ENCODE data around the gene SPAG16. TPM values are rescaled to one million over a fixed set of nuclear protein-coding genes. Genes with fewer than 3 reads are reported as not detected.

Gene SPAG16
- total RNA-seq, 1 experiment from 2014 or later: 30.0 TPM

DNA sequence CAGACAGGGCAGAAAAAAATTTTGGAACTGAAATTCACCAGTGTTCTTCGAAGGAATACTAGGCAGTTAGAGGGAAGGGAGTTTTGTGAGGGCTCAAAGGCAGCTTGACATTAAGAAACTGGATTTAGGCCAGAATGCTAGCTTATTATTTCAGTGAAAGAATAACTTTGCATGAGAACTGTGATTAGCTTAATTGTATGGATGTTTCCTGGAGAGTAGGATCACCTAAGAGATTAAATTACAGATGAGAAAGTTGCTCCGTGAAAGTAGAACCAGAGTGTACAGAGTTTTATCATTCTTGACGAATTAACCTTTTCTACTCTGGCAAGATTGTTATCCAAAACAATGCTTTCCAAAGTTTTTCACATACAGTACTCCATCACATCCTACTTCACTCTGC lies 6.2 kb downstream of the SPAG16 start:
- intact Hi-C loops (cut with micrococcal nuclease; ENCODE audit: unreplicated experiment): no loop called here
- Histone ChIP-seq H3K4me1 (replicated peaks; ENCODE audit: insufficient read depth) (peaks cover 18% of the 10 kb centered on the region), H4K20me1 (ENCODE audit: insufficient read depth) (no peaks in the 10 kb centered on the region), H3K79me2 (ENCODE audit: low read depth) (peaks cover 12% of the 10 kb centered on the region; the same call in 1 of the 2 replicates), H3K27me3 (ENCODE audit: insufficient read depth, low read depth) (no peaks in the 10 kb centered on the region), H3K36me3 (ENCODE audit: low read depth) (0 out of 2 replicates have a peak, but pooled peaks cover 7% of the 10 kb centered on the region), H3K27ac (no peak overlapping the region), H3K9me3 (ENCODE audit: insufficient read depth, low read depth) (no peaks in the 10 kb centered on the region), H3K4me2 (no peak overlapping the region), H3F3A (ENCODE audit: insufficient read depth, low read depth) (no peaks in the 10 kb centered on the region), H3K4me3 (no peak overlapping the region), H2AFZ (no peak overlapping the region), H3K9me2 (ENCODE audit: insufficient read depth) (no peaks in the 10 kb centered on the region)
- no TSS peak for BruUV-seq (replicated peaks)
- TF ChIP-seq EZH2 (IDR thresholded peaks at IDR 0.05; ENCODE audit: low read depth): no peak
- TF ChIP-seq, protein P1, sequence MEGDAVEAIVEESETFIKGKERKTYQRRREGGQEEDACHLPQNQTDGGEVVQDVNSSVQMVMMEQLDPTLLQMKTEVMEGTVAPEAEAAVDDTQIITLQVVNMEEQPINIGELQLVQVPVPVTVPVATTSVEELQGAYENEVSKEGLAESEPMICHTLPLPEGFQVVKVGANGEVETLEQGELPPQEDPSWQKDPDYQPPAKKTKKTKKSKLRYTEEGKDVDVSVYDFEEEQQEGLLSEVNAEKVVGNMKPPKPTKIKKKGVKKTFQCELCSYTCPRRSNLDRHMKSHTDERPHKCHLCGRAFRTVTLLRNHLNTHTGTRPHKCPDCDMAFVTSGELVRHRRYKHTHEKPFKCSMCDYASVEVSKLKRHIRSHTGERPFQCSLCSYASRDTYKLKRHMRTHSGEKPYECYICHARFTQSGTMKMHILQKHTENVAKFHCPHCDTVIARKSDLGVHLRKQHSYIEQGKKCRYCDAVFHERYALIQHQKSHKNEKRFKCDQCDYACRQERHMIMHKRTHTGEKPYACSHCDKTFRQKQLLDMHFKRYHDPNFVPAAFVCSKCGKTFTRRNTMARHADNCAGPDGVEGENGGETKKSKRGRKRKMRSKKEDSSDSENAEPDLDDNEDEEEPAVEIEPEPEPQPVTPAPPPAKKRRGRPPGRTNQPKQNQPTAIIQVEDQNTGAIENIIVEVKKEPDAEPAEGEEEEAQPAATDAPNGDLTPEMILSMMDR (conservative IDR thresholded peaks at IDR 0.05): no peak
- DNase-seq: no peak
- ChIA-PET CTCF (no interaction called here), POLR2A (ENCODE audit: unreplicated experiment) (no interaction called here)

DNA sequence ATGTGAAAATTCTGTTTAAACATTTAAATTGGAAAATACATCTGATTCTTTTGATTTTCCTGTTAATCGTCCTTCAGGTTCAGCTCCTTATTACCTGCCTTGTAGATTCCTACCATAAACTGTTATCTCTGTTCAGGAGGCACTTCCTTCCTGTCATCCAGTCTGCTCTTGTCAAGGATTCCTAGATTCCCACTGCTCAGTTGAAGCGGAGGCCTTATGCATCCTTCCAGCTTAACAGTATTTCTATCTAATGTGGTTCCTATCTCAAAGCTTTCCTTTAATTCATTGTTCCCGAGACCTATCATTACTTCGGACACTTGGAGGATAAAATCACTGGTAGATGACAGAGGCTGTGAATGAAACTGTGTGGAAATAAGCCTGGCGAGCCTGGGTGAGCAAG lies 12.0 kb downstream of the SPAG16 start:
- Histone ChIP-seq H3K27me3 (ENCODE audit: insufficient read depth, low read depth) (no peaks in the 10 kb centered on the region), H3K36me3 (ENCODE audit: low read depth) (no peaks in the 10 kb centered on the region), H3K9me2 (ENCODE audit: insufficient read depth) (no peaks in the 10 kb centered on the region), H3K4me1 (replicated peaks; ENCODE audit: insufficient read depth) (no peaks in the 10 kb centered on the region), H2AFZ (no peak overlapping the region), H3K27ac (no peak overlapping the region), H3K79me2 (ENCODE audit: low read depth) (no peaks in the 10 kb centered on the region), H3F3A (ENCODE audit: insufficient read depth, low read depth) (no peaks in the 10 kb centered on the region), H4K20me1 (ENCODE audit: insufficient read depth) (no peaks in the 10 kb centered on the region), H3K4me3 (no peak overlapping the region), H3K4me2 (no peak overlapping the region), H3K9me3 (ENCODE audit: insufficient read depth, low read depth) (no peaks in the 10 kb centered on the region)
- intact Hi-C loops (cut with micrococcal nuclease; ENCODE audit: unreplicated experiment): no loop called here
- ChIA-PET CTCF (no interaction called here), POLR2A (ENCODE audit: unreplicated experiment) (no interaction called here)
- no peak for TF ChIP-seq EZH2 (IDR thresholded peaks at IDR 0.05; ENCODE audit: low read depth)
- TF ChIP-seq, protein P1 (conservative IDR thresholded peaks at IDR 0.05): no peak
- BruUV-seq (replicated peaks): no TSS peak
- no peak for DNase-seq

DNA sequence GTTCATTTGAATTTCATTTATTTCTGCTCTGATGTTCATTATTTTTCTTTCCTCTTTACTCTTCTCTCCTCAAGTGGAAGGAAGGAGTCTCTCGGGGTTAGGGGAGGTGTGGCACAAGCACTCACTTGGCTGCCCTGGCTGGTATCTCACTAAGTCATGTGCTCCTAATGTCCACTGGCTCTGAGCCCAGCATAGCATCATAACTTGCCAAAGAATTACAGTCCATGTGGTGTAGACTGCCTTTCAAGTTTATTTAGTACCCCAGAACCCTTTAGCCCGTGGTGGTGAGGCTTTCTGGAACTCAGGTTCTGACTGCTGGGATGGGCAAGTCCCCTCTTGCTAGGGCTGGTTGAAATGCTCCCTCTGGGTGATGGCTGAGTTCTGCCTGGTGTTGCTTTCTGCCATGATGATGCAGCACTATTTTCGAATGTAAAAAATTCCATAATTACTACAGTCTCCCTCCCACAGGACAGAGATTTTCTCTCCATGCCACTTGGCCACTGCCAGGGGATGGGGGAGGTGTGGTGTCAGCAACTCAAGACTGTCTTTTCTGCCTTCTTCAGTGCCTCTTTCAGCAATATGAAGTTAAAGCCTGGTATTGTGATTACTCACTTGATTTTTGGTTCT lies 22.2 kb downstream of the SPAG16 start:
- Histone ChIP-seq H3K79me2 (ENCODE audit: low read depth) (no peaks in the 10 kb centered on the region), H3K4me3 (no peak overlapping the region), H3K27me3 (ENCODE audit: insufficient read depth, low read depth) (no peaks in the 10 kb centered on the region), H3K4me1 (replicated peaks; ENCODE audit: insufficient read depth) (no peaks in the 10 kb centered on the region), H3K36me3 (ENCODE audit: low read depth) (peaks cover 15% of the 10 kb centered on the region), H3K27ac (no peak overlapping the region), H3F3A (ENCODE audit: insufficient read depth, low read depth) (no peaks in the 10 kb centered on the region), H3K9me3 (ENCODE audit: insufficient read depth, low read depth) (peaks cover 11% of the 10 kb centered on the region), H2AFZ (no peak overlapping the region), H4K20me1 (ENCODE audit: insufficient read depth) (no peaks in the 10 kb centered on the region), H3K9me2 (ENCODE audit: insufficient read depth) (no peaks in the 10 kb centered on the region; the same call in 1 of the 2 replicates), H3K4me2 (no peak overlapping the region)
- ChIA-PET CTCF (no interaction called here), POLR2A (ENCODE audit: unreplicated experiment) (no interaction called here)
- no peak for DNase-seq
- TF ChIP-seq, protein P1 (conservative IDR thresholded peaks at IDR 0.05): no peak
- TF ChIP-seq EZH2 (IDR thresholded peaks at IDR 0.05; ENCODE audit: low read depth): no peak
- no TSS peak for BruUV-seq (replicated peaks)
- intact Hi-C loops (cut with micrococcal nuclease; ENCODE audit: unreplicated experiment): no loop called here

Measured in PC-9 (cell line).